Measurements from ENCODE around the gene RSU1. TPM values are rescaled to one million over a fixed set of nuclear protein-coding genes. Genes with fewer than 3 reads are reported as not detected.

The RSU1 gene
- total RNA-seq, 1 donor from 2014 or later: 46.9 TPM

DNA sequence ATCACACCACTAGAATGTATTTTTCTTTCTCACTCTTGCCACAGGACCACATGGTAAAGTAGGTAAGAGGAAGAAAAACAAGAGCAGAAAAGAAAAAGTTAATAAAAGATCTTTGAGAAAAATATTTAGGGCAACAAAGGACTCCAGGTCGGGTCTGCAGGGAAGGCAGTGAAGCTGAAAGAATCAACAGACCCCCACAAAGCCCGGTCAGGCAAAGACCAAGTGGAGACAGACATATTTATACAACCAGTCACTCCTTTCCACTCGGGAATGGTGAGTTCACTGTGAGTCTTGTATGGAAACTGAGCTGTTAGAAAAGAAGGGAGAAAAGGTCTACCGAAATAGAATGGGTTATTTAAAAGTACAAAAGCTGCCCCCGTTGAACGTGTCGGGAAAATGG is 28.0 kb downstream of the RSU1 start:
- H3K4me3 ChIP-seq (ENCODE audit: low read depth, low read length): no peak overlapping the region
- no peak for DNase-seq (ENCODE audit: low read depth)
- no peak for TF ChIP-seq CTCF (conservative IDR thresholded peaks at IDR 0.05; ENCODE audit: low read depth, low read length)

GRCh38 chr10:16788778-16789177 is 28.4 kb downstream of the RSU1 start:
- DNase-seq (ENCODE audit: low read depth): no peak
- TF ChIP-seq CTCF (conservative IDR thresholded peaks at IDR 0.05; ENCODE audit: low read depth, low read length): no peak
- H3K4me3 ChIP-seq (ENCODE audit: low read depth, low read length): no peak overlapping the region

GRCh38 chr10:16788125-16788524 is 29.1 kb downstream of the RSU1 start:
- no peak for DNase-seq (ENCODE audit: low read depth)
- H3K4me3 ChIP-seq (ENCODE audit: low read depth, low read length): no peak overlapping the region
- no peak for TF ChIP-seq CTCF (conservative IDR thresholded peaks at IDR 0.05; ENCODE audit: low read depth, low read length)

DNA sequence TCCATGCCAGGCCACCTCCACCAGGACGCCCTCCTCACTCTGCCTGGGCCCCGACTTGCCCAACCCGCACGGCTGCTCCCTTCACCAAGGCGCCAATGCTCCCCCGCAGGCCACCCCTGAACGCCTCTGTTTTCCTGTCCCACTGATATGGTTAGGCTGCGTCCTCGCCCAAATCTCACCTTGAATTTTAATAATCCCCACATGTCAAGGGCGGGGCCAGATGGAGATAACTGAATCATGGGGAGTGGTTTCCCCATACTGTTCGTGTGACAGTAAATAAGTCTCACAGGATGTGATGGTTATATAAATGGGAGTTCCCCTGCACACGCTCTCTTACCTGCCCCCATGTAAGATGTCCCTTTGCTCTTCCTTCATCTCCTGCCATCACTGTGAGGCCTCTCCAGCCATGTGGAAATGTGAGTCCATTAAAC is 29.8 kb downstream of the RSU1 start:
- H3K4me3 ChIP-seq (ENCODE audit: low read depth, low read length): no peak overlapping the region
- DNase-seq (ENCODE audit: low read depth): no peak
- no peak for TF ChIP-seq CTCF (conservative IDR thresholded peaks at IDR 0.05; ENCODE audit: low read depth, low read length)

DNA sequence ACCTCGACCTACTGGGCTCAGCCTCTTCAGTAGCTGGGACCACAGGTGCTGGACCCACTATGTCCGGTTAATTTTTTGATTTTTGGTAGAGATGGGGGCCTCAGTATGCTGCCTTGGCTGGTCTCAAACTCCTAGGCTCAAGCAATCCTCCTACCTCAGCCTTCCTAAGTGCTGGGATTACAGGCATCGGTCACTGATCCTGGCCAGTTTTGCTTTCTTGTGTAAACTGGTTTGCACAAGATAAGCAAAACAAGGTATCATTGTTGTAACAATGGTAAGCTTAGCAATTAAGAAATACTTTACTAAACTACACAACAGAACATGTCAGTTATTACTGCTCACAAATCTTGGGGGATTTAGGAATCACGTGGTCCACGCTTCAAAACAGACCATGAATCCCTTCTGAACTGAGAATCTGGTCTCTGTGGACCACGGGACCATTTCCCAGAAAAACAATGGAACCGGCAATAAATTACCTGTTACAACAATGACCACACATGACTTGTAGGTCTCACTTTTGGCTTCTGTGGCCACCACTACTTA is 36.8 kb downstream of the RSU1 start:
- no peak for DNase-seq (ENCODE audit: low read depth)
- no peak overlapping the region for H3K4me3 ChIP-seq (ENCODE audit: low read depth, low read length)
- no peak for TF ChIP-seq CTCF (conservative IDR thresholded peaks at IDR 0.05; ENCODE audit: low read depth, low read length)

DNA sequence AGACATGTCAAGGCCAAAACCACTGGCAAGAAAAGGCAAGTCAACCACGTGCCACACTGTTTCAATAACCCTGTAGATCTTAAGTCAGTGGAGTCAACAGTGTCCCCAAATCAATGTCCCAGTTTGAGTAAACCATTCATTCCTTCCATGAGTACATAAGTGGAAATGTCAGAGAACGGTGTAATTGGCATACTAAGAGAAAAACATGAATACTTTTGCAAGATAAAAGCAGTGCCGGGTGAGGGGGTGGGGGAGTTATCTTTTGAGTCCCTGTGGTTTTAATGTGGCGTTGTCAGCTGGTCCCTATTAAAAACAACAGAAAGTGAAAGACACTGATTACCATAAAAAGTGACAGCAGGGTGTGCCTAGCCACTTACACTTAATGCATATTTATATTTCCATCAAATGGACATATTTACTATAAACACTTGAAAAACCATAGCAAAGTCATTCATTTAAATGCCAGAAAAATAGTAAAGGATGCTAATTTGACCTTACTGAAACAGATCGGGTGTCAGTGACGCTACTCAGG is 37.8 kb downstream of the RSU1 start:
- TF ChIP-seq CTCF (conservative IDR thresholded peaks at IDR 0.05; ENCODE audit: low read depth, low read length): no peak
- H3K4me3 ChIP-seq (ENCODE audit: low read depth, low read length): no peak overlapping the region
- no peak for DNase-seq (ENCODE audit: low read depth)
